ENCODE results near the gene POP5. TPM values are rescaled to one million over a fixed set of nuclear protein-coding genes. Genes with fewer than 3 reads are reported as not detected.
A peak's percentile ranks its signal among the peaks of the same experiment; 100 is the strongest.

Gene POP5, protein sequence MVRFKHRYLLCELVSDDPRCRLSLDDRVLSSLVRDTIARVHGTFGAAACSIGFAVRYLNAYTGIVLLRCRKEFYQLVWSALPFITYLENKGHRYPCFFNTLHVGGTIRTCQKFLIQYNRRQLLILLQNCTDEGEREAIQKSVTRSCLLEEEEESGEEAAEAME
- 10 to 100 TPM; 10.5 to 23.5 (median 14.7) TPM for total RNA-seq
- polyA plus RNA-seq, result 10 to 100 TPM; 54.4 to 66.7 TPM

GRCh38 chr12:120580787-120581723, at the start of gene POP5:
Gene POP5, minus strand, starts transcription at chr12:120581402. Its CDS starts 40 bp downstream, at chr12:120581362.
- DNase-seq (peak; percentile 94 to 99 (median 97)), ATAC-seq (peak; percentile 92 to 96 (median 94)), FAIRE-seq (peak; percentile 80)
- peak within 1 kb of the TSS in 2 of 4 donors; percentile 44 to 62 for H3K27ac ChIP-seq
- 0% methylated on average over 56 of the region's 56 CpGs for WGBS, 2 donors
- H3K9me3 ChIP-seq, result no peaks in the 10 kb centered on the region
- TF ChIP-seq, protein P1, sequence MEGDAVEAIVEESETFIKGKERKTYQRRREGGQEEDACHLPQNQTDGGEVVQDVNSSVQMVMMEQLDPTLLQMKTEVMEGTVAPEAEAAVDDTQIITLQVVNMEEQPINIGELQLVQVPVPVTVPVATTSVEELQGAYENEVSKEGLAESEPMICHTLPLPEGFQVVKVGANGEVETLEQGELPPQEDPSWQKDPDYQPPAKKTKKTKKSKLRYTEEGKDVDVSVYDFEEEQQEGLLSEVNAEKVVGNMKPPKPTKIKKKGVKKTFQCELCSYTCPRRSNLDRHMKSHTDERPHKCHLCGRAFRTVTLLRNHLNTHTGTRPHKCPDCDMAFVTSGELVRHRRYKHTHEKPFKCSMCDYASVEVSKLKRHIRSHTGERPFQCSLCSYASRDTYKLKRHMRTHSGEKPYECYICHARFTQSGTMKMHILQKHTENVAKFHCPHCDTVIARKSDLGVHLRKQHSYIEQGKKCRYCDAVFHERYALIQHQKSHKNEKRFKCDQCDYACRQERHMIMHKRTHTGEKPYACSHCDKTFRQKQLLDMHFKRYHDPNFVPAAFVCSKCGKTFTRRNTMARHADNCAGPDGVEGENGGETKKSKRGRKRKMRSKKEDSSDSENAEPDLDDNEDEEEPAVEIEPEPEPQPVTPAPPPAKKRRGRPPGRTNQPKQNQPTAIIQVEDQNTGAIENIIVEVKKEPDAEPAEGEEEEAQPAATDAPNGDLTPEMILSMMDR (IDR thresholded peaks at IDR 0.05), result no peak
- no peaks in the 10 kb centered on the region for H3K27me3 ChIP-seq
- peaks cover 6 to 12% (median 6%) of the 10 kb centered on the region in 3 donors for H3K4me1 ChIP-seq
- intact Hi-C loops (cut with DNase I), result loop anchor here in 2 of 3 donors (5.0 to 10.0 kb wide), 2 partner anchors 64 to 131 kb away; partner anchors contain the start of genes CABP1 (in 1 of the 2) and UNC119B (in 1 of the 2)
- H3K36me3 ChIP-seq, result peaks cover 0 to 38% (median 23%) of the 10 kb centered on the region in 3 donors
- peak within 1 kb of the TSS; percentile 74 to 86 (median 80) for H3K4me3 ChIP-seq

DNA sequence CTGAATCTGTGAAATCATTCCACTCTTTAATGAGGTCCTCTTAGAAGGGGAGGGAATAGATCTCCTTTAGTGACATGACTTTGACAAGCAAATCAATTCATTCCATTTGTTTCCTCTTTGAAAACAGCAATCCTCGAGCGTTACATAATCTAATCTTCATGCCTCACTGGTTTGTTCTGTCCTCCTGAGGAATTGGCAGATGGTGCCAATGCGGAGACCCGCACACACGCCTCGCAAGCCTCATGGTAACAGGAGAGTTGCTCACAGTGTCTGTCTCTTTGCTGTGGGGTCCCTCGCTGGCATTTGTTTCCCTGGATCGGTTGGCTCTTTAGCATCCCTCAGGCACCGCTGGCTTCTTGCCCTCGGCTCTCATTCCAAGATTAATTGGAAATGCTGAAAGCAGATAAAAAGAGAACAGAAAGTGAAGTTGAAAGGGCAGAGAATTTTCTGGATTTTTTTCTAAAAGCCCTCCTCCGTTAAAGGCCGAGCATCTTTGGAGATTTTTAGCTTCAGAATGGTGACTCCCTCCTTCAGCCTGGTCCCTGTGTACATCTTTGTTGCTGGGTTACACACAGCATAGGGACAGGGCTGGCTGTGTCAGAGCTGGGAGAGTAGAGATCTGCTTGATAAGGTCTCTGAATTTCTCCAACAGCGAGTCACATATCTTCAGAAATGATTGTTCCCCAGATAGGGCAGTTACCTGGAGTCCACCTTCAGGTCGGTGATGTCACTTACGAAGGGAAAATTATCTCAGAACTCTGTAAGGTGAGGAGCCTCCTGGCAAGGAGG, 49.1 kb upstream of the POP5 start:
- H3K9me3 ChIP-seq, result no peaks in the 10 kb centered on the region
- DNase-seq (no peak), ATAC-seq (no peak), FAIRE-seq (no peak)
- no peak overlapping the region for H3K27ac ChIP-seq
- no peaks in the 10 kb centered on the region for H3K4me1 ChIP-seq
- intact Hi-C loops (cut with DNase I), result no loop called here
- TF ChIP-seq, protein P1 (IDR thresholded peaks at IDR 0.05), result no peak
- no peaks in the 10 kb centered on the region for H3K36me3 ChIP-seq
- H3K4me3 ChIP-seq, result no peak overlapping the region
- H3K27me3 ChIP-seq, result no peaks in the 10 kb centered on the region
- WGBS, 2 donors, result 39 to 41% methylated on average over 15 of the region's 15 CpGs

- peak; percentile 41 to 79 (median 58) for ATAC-seq
- WGBS, 2 donors, result 42 to 48% methylated on average over 4 of the region's 4 CpGs
- Histone ChIP-seq H3K9me3 (no peaks in the 10 kb centered on the region), H3K4me1 (no peaks in the 10 kb centered on the region), H3K4me3 (no peak overlapping the region), H3K27ac (no peak overlapping the region), H3K36me3 (no peaks in the 10 kb centered on the region), H3K27me3 (no peaks in the 10 kb centered on the region)
- intact Hi-C loops (cut with DNase I), result no loop called here
- DNase-seq, result no peak
- TF ChIP-seq, protein P1 (IDR thresholded peaks at IDR 0.05), result no peak
- no peak for FAIRE-seq
These were observed 47.7 kb upstream of the POP5 start for GRCh38 chr12:120628919-120629318.

GRCh38 chr12:120625557-120626419, 44.6 kb upstream of the POP5 start:
- intact Hi-C loops (cut with DNase I), result no loop called here
- H3K36me3 ChIP-seq, result no peaks in the 10 kb centered on the region
- no peaks in the 10 kb centered on the region for H3K4me1 ChIP-seq
- peak in 1 of 4 donors; percentile 57 for ATAC-seq
- H3K4me3 ChIP-seq, result no peak overlapping the region
- TF ChIP-seq, protein P1 (IDR thresholded peaks at IDR 0.05), result no peak
- H3K9me3 ChIP-seq, result no peaks in the 10 kb centered on the region
- no peak for FAIRE-seq
- H3K27ac ChIP-seq, result no peak overlapping the region
- H3K27me3 ChIP-seq, result no peaks in the 10 kb centered on the region
- DNase-seq, result peak in 1 of 6 donors; percentile 25
- WGBS, 2 donors, result 74 to 80% methylated on average over 26 of the region's 26 CpGs
